ENCODE measurements around the gene CYB561. TPM values are rescaled to one million over a fixed set of nuclear protein-coding genes. Genes with fewer than 3 reads are reported as not detected.
A peak's percentile ranks its signal among the peaks of the same experiment; 100 is the strongest.

Gene CYB561
- total and polyA plus RNA-seq, 9 of the 15 experiments (the other 6 are each of a cell fraction or from before 2014, with no cell fraction given) = 4.0 to 30.8 (median 17.4) TPM

DNA sequence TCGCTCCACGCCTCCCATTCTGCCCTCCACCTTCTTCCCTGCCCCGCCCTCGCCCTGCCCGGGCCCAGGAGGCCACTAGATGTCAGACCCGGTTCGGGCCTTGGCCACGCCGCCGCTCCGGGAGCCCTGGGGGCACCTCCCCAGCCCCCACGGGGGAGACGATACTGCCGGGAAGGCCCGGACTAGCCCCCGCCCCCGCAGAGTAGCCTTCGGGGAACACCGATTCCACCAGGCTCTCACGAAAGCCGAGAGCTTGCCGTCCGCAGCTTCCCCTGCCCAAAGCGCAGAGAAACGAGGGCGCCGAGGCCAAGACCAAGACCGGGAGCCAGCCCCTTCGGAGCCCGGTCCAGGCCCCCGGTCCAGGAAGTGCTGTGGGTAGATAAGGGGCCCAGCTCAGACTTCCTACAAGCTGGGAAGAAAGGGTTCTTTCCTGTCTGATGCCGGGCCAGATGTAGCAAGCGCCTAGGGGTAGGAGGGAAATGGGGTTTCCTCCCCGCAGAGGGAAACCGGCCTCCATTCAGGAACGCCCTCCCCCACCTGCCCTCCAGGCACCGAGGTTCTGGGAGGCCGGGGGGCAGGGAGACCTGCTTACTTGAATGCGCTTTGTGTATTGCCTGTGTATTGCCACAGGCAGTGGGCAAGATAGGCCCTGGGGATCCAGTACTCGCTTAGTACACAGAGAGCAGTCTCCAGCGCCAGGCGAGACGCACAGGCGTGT is 806 bp upstream of the CYB561 start (continued):
- TF ChIP-seq HDGF (IDR thresholded peaks at IDR 0.05) (no peak), U2AF1 (optimal IDR thresholded peaks at IDR 0.05; ENCODE audit: low read depth, low read length) (no peak), ZC3H11A (IDR thresholded peaks at IDR 0.05; ENCODE audit: low read depth, low read length) (no peak), CHCHD3 (CRISPR knock-in tag; IDR thresholded peaks at IDR 0.05) (no peak), CHD2 (IDR thresholded peaks at IDR 0.05; ENCODE audit: low read depth, low read length) (no peak), ZKSCAN3 (CRISPR knock-in tag; IDR thresholded peaks at IDR 0.05) (no peak), NONO (IDR thresholded peaks at IDR 0.05; ENCODE audit: low read depth in 2 of 2, low read length in 1 of 2) (no peak), ZBTB17 (CRISPR knock-in tag; IDR thresholded peaks at IDR 0.05) (peak; percentile 11; the same call in 1 of the 2 replicates), FOXK1 (CRISPR knock-in tag; IDR thresholded peaks at IDR 0.05; ENCODE audit: borderline replicate concordance) (no peak; the same call in 1 of the 2 replicates), DIDO1 (tag; IDR thresholded peaks at IDR 0.05; ENCODE audit: low read depth) (no peak), NFE2 (IDR thresholded peaks at IDR 0.05; ENCODE audit: low read depth) (no peak), ZNF143 (CRISPR knock-in tag; IDR thresholded peaks at IDR 0.05) (0 out of 2 replicates have a peak, but pooled peaks have one; percentile 2), ELF4 (CRISPR knock-in tag; IDR thresholded peaks at IDR 0.05) (no peak), ZNF311 (CRISPR knock-in tag; IDR thresholded peaks at IDR 0.05) (peak; percentile 53; the same call in 1 of the 2 replicates), SIN3B (IDR thresholded peaks at IDR 0.05; ENCODE audit: low read depth) (no peak; the same call in 1 of the 2 replicates), GTF2E2 (tag; IDR thresholded peaks at IDR 0.05) (peak; percentile 62; the same call in 1 of the 2 replicates), IFI16 (CRISPR knock-in tag; IDR thresholded peaks at IDR 0.05) (no peak), FOSL1 (tag; conservative IDR thresholded peaks at IDR 0.05) (no peak; the same call in 1 of the 2 replicates), ESRRB (CRISPR knock-in tag; IDR thresholded peaks at IDR 0.05; ENCODE audit: borderline replicate concordance) (no peak), SIN3A (IDR thresholded peaks at IDR 0.05; ENCODE audit: borderline replicate concordance in 2 of 2, control insufficient read depth in 1 of 2, low read depth in 2 of 2, low read length in 2 of 2) (no peak), ZNF699 (CRISPR knock-in tag; IDR thresholded peaks at IDR 0.05; ENCODE audit: insufficient replicate concordance) (no peak), ZBTB11 (CRISPR knock-in tag; IDR thresholded peaks at IDR 0.05) (peak in 2 of 3 experiments; percentile 33 to 55; a peak in 1 of 6 replicates), ZNF507 (tag; conservative IDR thresholded peaks at IDR 0.05) (no peak), ZNF197 (CRISPR knock-in tag; IDR thresholded peaks at IDR 0.05; ENCODE audit: low read depth) (no peak), LCOR (CRISPR knock-in tag; IDR thresholded peaks at IDR 0.05) (no peak; the same call in 1 of the 2 replicates), CBX3 (IDR thresholded peaks at IDR 0.05; ENCODE audit: borderline replicate concordance in 1 of 2, low read length in 2 of 2) (peak in 1 of 2 experiments; percentile 41; a peak in 1 of 3 replicates), TRIM28 (IDR thresholded peaks at IDR 0.05) (no peak), MCM5 (IDR thresholded peaks at IDR 0.05; ENCODE audit: low read depth) (no peak)
